Colon (tissue), 2 donors: ENCODE data around the gene TECTA.
"Not testable (repeated sequence)": the region's sequence is repeated elsewhere in the genome, so short reads cannot be mapped to it uniquely, and the experiment has no call there.

Source experiments
- FAIRE-seq: peaks from 2 replicates; lab custom pipeline; 2012; peaks lifted over from hg19 to GRCh38; lab: Jason Lieb, UNC
- donor health status: control.
- donor health status: control.

The TECTA gene

DNA sequence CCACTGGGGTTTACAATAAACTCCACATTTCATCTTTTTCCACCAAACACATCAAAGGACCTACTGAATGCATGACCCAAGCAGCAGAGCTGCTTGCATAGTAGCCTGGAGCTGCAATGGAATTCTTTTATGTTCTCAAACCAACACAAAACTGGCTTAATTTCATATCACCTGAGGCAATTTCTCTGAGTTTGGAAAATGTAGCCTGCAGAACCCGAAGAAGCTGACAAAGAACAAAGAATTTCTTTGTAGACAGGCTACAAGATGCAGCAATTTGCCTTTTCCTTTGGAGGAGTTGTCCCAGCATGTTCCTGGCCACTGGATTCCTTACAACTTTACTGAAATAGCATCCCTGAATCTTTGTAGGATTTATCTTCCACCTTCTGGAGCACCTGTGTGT, 5.5 kb upstream of the TECTA start:
- no peak for FAIRE-seq

DNA sequence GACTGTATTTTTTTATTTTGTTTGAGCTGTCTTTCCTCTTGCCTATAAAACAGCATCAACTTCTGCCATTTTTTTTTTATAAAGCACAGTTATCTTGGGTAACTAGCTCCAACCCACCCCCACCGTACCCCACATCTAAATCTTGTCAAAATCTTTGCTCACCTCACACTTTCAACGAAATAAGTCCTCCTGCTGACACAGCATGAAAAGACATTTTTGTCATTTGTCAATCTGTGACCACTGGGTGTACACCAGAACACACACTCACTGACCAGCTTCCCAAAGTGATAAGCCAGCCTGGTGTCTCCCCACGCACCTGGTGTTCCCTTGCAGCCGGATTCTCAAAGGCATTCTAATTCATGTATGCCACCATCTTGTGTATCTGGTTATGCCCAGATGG, 1.7 kb upstream of the TECTA start:
- no peak for FAIRE-seq

DNA sequence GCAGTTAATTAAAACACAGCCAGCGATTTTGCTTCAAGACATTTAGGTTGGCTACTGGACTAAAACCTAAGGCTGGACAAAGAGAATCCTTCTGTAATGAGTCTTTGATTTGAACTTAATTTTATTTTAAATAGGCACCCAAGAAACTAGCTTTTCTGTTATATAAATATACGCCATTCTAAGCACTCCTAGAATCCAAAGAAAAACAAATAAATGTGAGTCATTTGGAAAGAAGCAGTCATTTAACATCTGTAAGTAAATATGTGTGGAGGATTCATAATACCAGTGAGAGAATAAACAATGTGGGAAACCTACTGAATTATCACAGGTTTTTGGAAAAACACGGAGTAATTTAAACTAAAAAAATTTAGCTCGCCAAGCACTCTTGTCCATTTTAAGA, 1.2 kb upstream of the TECTA start:
- no peak for FAIRE-seq

DNA sequence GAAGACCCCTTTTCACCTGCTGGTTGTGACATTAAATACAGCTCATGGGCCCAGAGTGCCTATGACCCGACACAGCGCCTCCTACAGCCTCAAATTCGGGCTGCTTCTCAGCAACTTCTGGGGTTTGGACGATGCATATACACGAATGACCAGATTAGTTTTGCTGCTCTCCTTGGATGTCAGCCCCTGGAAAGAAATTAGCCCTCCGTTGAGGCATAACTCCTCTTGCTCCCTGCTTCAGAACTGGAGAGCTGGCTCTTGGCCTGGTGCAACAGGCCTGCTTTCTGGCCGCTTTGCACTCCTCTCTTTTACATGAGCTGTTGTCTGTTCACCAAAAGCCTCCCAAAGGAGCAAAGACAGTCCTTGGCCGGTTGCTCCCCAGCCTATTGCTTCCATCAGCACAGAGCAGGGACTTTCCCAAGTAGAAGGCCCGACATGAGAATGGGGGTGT, 3.3 kb downstream of the TECTA start:
- FAIRE-seq = no peak

DNA sequence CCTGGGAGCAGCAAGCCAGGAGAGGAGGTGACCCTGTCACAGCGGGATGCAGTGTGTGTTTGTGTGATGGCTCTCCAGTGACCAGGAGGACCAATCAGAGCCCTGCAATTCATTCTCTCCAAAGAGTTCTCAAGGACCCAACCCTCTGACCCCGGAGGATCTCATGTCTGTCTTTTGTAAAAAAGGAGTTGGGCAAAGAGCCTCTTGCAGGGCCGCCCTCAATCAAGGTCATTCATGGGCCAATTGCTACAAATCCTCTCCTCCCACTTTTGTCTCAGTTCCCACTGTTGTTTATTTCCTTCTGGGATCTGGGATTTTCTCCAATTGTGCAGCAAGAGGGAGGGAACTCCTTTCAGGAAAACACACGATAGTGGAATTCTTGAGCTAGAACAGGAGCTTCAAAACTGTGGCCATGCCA, 4.0 kb downstream of the TECTA start:
- no peak for FAIRE-seq

DNA sequence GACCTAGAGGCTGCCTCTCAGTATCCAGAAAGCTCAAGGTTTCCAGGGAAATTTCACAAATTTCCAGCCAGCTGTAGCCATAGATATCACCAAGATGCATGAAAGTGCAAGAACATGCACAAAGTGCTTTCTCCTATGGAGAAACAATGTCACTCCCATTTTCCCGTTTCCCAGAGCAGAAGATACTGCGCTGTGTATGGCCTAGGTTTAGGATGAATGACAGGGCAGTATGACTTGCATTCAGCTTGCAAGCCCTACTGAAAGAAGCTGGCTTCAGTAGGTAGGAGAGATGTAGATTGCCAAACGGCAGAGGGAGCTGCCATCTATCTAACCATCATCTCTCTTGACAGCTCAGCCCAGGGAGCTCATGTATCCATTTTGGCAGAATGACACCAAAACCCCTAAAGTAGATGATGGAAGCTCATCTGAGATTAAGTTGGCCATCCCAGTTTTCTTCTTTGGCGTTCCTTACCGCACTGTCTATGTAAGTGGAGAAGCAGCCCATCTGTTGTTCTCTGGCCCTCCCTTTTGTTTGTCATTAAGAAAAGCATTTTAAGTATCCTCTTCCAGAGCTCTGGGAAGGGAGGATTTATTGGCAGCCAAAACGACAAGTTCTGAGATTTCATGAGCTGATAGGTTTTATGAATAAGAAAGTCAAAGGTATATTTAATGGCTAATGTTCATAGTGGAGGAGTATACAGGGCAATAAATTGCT, 4.6 kb downstream of the TECTA start:
- FAIRE-seq = no peak

DNA sequence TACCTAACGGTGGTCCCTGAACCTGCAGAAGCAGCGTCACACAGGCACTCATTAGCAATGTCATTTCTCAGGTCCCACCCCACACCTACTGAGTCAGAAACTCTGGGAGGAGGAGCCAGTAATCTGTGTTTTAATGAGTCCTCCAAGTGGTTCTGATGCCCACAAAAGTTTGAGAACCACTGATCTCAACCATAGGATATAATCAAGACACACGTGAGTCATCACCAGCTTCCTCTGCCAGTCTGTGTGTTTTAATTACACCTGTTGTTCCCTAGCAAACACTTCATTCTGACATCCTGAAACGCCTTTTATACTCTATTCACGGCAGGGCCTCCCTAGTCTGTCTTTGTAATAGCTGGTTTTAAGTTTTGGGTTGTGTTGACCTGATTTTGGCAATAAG, 5.8 kb downstream of the TECTA start:
- FAIRE-seq = no peak

DNA sequence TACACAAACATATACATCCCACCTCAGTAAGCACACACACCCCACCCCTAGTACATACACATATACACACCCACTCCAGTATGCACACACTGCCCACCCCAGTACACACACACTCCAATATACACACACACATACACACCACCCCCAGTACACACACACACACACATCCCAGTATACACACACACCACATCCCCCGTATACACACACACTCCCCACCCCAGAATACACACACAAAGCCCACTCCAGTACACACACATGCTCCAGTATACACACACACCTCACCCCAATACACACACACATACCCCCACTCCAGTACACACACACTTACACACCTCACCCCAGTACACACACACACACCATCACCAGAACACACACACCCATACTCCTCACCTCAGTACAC, 7.4 kb downstream of the TECTA start:
- FAIRE-seq = no peak

DNA sequence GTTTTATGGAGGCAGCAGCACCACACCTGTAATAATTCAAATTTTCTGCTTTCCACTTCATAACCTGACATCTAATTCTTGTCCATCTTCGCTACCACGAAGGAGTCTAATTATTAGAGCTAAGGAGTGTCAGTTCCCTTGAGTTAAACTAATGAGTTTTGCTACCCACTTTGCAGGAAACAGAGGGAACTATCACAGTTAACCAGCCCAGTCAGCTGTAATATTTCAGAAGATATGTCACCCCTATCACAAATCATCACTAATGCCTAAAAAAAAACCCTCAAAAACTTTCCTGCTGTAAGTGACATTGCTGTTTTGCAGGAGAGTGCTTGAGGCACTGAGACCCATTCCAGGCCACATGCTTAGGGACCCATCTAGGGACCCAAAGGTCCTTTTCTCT, 8.4 kb downstream of the TECTA start:
- no peak for FAIRE-seq

DNA sequence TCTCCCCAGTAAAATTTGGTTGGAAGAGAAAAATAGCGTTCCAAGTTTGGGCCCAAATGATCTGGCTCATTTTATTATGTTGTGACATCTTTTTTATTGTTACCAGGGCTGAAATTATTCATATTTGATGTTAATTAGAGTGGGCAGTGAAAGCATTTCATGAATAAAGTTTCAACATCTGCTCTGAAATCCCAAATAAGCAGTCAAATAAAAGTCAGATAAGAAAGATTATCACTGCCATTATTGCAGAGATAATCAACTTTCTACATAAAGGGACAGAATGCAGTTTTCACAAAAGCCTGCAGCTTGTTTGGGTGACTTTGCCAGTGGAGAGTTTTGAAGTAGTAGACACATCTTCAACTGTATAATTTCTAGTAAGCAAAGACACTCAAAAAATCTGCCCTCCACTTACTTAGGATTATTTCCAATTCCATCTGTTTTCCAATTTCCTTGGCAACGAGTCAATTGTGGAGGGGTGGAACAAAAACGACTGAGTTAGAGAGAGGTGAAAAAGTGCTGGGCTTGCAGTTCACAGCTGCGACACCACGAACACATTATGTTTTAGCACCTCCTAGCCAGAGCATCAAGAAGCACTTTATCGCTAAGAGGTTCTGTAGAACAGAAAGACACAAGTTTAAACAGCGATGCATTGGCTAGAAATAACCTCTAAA, 9.0 kb downstream of the TECTA start:
- FAIRE-seq = no peak

DNA sequence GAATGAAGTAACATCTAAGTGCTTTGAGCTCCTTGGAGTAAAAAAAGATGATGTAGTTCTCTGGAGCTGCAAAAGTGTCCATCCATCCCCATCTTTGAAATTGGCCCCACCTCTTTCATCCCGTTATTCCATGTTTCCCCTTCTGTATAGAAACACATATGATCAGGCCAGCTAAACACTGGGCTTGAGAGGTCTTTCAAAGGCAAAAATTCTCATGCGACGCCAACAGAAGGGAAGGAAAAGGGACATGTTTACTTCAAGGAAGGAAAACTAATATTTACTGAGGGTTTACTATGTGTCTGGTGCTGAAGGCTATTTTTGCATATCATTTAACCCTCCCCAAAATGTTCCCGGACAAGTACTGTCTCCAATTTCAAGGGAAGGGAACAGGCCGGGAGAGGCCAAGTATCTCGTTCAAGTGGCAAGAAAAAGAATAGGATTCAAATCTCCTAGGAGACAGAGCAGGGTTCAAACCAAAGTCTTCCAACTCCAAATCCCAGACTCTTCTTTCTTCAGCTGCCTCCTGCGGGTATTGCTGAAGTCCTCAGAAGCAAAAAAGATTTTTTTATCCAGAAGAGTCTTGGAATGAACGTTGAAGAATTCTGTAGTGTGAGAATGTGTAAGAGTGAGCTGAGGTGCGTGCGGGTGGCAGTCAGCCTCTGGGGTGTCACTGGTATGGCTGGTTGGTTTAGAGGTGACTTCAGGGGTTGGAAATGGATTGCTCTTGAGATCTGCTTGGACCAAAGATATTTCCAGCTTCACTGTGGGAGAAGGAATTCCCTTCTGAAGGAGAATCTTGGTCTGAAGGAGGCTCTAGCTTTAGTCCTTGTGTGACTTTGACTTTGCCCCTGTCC, 10.1 kb downstream of the TECTA start:
- no peak for FAIRE-seq

DNA sequence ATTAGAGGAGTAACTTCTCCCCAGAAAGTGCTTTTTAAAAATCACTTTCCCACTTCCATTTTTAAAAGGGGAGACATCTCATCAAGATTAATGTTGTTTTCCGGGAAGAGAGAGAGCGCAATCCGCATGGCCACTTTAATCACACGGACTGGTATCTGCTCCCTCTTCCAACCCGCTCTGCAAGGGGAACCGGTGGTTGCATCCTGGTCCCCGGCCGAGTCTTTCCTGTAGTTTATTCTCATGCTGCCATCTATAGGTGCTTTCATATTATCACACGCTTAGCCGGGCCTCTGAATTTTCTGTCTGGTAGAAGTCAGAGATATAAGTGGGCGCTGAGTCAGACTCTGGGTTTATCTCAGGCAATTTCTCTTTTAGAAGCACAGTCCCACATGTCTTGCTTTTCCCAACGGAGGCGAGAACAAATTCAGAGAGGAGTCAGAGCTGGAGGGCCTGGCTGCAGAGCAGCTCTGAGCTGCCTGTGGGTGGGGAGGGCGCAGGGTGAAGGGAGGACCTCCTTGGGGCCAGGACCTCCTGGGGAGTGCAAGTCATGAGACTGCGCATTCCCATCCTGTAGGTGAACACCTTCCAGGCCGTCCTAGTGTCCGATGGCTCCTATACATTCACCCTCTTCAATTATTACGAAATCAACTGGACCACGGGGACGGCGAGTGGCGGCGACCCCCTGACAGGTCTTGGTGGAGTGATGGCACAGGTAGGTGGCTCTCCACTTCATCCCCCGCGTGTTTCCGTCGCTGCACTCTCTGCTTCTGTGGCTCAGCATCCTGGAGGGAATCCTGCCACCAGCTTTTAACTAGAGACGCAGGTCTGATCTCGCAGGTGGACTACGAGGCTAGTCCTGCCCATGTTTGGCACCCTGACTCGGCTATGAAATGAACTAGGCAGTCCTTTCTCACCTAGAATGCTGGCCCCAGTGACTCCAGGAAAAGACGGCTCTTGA, 11.7 kb downstream of the TECTA start:
- no peak for FAIRE-seq

DNA sequence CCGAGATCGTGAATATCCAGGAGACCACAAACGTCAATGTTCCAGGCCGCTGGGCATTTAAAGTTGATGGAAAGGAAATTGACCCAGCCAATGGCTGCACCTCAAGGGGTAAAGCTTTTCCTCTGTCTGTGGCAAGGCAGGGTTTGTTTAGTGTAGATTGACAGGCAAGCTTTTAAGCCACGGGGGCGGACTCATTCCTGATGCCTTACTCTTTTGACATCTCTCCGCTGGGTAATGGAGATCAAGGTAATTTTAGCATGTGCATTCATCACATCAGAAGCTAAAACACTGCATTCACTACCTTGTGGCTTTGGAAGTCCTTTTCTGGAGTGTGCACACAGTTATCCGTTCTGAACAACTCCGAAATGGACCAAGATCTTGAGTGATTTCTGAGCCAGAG, 12.6 kb downstream of the TECTA start:
- no peak for FAIRE-seq

DNA sequence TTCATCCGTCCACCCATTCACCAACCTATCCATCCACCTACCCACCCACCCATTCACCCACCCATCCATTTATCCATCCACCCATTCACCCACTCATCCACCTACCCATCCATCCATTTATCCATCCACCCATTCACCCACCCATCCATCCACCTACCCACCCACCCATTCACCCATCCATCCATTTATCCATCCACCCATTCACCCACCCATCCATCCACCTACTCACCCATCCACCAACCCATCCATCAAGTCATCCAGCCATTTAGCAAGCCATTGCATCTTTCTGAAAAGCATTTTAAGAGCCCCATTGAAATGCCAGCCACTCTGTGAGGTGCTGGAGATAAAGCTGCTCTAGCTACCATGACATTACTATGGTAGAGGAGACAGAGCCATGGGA, 14.0 kb downstream of the TECTA start:
- not testable (repeated sequence) for FAIRE-seq

DNA sequence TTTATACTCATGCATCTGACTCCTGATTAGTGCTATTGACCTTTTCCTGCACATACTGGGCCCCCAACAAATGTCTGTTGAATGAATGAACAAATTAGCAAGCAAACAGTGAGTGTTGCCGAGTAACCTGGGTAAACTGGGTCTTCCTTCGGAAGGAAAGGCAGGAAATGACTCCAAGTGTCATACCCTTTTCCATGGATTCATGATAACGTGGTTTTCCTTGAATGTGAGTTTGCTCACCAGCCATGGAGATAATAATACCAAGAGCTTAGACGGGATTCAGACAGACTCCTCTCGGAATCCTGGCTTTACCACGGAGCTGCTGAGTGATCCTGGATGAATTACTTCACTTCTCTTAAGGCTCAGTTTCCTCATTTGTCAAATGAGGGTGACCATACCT, 16.7 kb downstream of the TECTA start:
- FAIRE-seq = no peak

DNA sequence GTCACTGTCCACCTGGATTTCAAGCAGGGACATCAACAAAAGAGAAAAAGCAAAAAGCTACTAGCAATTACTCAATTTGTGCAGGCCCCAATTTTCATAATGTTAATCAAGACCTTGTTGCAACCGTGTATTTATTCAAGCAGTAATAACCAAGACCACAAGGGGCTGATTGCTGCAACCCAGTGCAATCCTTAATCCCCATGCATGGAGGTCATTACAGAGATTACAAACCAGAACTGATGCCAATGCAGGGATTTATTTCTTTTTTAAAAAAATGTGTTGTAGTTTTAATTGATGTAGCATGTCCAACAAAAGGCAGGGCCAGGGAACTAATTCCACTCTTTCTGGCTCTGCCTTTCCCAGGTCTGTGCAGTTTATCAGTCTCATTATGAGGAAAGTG, 18.4 kb downstream of the TECTA start:
- no peak for FAIRE-seq

DNA sequence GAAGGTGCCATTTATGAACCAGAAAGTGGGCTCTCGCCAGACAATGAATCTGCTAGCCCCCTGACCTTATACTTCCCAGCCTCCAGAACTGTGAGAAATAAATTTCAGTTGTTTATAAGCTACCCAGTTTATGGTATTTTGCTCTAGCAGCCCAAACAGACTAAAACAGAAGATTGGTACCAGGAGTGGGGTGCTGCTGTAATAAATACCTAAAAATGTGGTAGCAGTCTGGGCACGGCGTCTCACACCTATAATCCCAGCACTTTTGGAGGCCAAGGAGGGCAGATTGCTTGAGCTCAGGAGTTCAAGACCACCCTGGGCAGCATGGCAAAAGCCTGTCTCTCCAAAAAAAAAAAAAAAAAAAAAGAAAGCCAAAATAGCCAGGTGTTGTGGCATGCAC, 21.3 kb downstream of the TECTA start:
- no peak for FAIRE-seq

DNA sequence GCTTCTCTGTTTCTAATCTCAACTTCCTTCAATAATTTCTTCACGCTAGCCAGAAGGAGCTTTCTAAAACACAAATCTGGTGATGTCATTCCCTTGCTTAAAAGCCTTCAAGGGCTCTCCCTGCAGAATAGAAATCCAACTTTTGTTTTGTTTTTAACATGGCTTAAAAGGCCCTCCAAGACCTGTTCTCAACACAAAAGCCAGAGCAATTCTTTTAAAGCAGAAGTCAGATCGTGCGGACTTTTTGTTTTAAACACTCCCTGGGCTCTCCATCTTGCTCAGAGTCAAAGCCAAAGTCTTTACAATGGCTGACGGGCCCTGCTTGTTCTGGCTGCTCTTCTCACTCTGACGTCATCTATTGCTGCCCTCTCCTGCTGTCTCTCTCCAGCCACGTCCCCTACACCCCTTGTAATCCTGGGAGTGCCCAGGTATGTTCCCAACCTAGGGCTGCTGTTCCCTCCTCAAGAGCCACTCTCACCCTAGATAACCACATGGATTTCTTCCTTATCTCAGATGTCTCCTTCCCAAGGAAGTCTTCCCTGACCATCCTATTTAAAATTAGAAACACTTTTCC, 22.5 kb downstream of the TECTA start:
- no peak for FAIRE-seq

DNA sequence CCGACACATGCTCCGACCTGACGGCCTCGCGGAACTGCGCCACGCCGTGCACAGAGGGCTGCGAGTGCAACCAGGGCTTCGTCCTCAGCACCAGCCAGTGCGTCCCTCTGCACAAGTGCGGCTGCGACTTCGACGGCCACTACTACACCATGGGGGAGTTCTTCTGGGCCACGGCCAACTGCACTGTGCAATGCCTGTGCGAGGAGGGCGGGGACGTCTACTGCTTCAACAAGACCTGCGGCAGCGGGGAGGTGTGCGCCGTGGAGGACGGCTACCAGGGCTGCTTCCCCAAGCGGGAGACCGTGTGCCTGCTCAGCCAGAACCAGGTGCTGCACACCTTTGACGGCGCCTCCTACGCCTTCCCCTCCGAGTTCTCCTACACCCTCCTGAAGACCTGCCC, 26.8 kb downstream of the TECTA start:
- no peak for FAIRE-seq

DNA sequence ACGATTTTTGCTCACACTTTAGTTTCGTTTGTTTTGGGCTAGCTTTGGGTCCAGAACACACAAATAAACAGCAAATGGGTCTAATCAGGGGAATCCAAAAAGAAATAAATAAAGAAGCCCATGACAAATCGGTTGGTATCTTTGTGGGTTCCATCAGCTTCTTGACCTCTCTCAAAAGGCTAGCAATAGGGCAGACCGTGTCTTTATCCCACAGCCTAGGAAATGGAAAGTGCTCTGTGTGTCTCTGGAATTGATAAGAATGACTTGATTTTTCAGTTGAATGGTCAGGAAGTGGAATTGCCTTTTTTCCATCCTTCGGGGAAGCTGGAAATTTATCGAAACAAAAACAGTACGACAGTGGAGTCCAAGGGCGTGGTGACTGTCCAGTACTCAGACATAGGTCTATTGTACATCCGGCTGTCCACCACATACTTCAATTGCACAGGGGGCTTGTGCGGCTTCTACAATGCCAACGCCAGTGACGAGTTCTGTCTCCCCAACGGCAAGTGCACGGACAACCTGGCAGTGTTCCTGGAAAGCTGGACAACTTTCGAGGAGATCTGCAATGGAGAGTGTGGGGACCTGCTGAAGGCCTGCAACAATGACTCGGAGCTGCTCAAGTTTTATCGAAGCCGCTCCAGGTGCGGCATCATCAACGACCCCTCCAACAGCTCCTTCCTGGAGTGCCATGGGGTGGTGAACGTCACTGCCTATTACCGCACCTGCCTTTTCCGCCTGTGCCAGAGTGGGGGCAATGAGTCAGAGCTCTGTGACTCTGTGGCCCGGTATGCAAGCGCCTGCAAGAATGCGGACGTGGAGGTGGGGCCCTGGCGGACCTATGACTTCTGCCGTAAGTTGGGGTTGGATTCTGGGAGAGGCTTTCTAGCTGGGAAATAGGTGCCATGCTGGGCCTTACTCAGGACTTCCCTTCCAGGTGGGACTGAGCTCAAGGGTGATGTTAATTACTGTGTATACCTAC, 28.6 kb downstream of the TECTA start:
- no peak for FAIRE-seq
